AG04450 (cell line): Measurements from ENCODE around the gene ERP29. TPM values are rescaled to one million over a fixed set of nuclear protein-coding genes. Genes with fewer than 3 reads are reported as not detected.
"Not testable (repeated sequence)": the region's sequence is repeated elsewhere in the genome, so short reads cannot be mapped to it uniquely, and the experiment has no call there.

Experiments
- CTCF ChIA-PET: fragments of 300-600, 350-600 bp; formaldehyde crosslinking; extraction: SDS; loops from one replicate; lab custom pipeline; 2022; ENCODE audit warnings: antibody characterized with exemption, inconsistent platforms; lab: Charles Lee
- POLR2A ChIA-PET: fragments of 350-600 bp; formaldehyde crosslinking; extraction: SDS; loops from one replicate; lab custom pipeline; 2021; ENCODE audit warnings: antibody characterized with exemption, inconsistent platforms; lab: Yijun Ruan, JAX
- DNase-seq: peaks from one replicate; pipeline ENCODE4 v3.0.0-alpha.2; 2011; ENCODE audit warnings: low read depth, low spot score
- H3K27ac ChIP-seq: one replicate; pipeline ENCODE4 v1.5.1; 2012; ENCODE audit warnings: low read depth, low read length, control low read depth
- H3K27me3 ChIP-seq: one replicate; pipeline ENCODE4 v1.6.0; 2012; ENCODE audit warnings: low read length; ENCODE audit not compliant: control insufficient read depth, insufficient read depth
- H3K4me3 ChIP-seq: 2 replicates; pipeline ENCODE4 v1.5.1; 2011; ENCODE audit warnings: mild to moderate bottlenecking, low read depth, low read length, control low read depth
- H3K9me3 ChIP-seq: 2 replicates; pipeline ENCODE4 v1.5.1; 2012; ENCODE audit warnings: low read length; ENCODE audit not compliant: control insufficient read depth, insufficient read depth
- CTCF ChIP-seq: IDR thresholded peaks from 2 replicates; pipeline ENCODE4 v1.5.1; 2011; ENCODE audit warnings: low read depth, low read length, control low read depth, inconsistent platforms
- polyA plus RNA-seq: library from polyadenylated mRNA; depleted of rRNA; stranded (reverse); fragments of >200 nt; gene quantifications from 2 replicates; pipeline ENCODE4 v1.2.3, GENCODE V29; 2011

The ERP29 gene
- polyA plus RNA-seq, 1 experiment: 125 TPM

- no peak for DNase-seq
- CTCF ChIA-PET: no interaction called here
- POLR2A ChIA-PET: no interaction called here
- Histone ChIP-seq H3K27ac (no peak overlapping the region), H3K27me3 (no peaks in the 10 kb centered on the region), H3K9me3 (no peaks in the 10 kb centered on the region), H3K4me3 (no peak overlapping the region)
- TF ChIP-seq CTCF: no peak
Measured at GRCh38 chr12:111995782-111996480, 17.3 kb upstream of the ERP29 start.

GRCh38 chr12:111997300-111997699, 15.9 kb upstream of the ERP29 start:
- Histone ChIP-seq H3K9me3 (no peaks in the 10 kb centered on the region), H3K27ac (no peak overlapping the region), H3K4me3 (no peak overlapping the region), H3K27me3 (no peaks in the 10 kb centered on the region)
- DNase-seq: no peak
- no peak for TF ChIP-seq CTCF
- ChIA-PET CTCF (no interaction called here), POLR2A (interaction anchor here (0.7 kb wide), 1 partner anchor 15 kb away, joined by 3 read pairs; no protein-coding TSS in a partner anchor)

DNA sequence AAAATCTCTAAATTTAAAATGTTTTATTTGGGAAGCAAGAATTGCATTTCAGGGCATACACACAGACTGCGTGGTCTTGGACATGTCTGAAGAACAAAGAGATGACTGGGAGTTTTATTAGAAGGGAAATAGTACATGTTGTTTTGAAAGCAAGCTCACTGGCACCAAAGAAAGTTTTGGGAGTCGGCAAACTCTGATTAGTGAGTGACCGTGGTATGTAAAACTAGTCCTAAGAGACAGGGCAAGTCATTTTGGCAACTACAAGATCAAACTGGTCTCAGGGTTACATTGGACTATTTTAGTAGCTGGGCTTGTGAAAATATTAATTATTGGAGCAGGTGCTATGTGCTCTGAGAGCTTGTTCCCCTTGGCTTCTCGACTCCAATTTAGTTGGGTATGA, 15.2 kb upstream of the ERP29 start:
- DNase-seq: no peak
- Histone ChIP-seq H3K27me3 (no peaks in the 10 kb centered on the region), H3K27ac (no peak overlapping the region), H3K9me3 (no peaks in the 10 kb centered on the region), H3K4me3 (no peak overlapping the region)
- no peak for TF ChIP-seq CTCF
- CTCF ChIA-PET: no interaction called here
- POLR2A ChIA-PET: no interaction called here

GRCh38 chr12:111999129-111999528, 14.1 kb upstream of the ERP29 start:
- CTCF ChIA-PET, DNase-seq, H3K9me3 ChIP-seq, H3K27ac ChIP-seq, H3K4me3 ChIP-seq, H3K27me3 ChIP-seq: not testable (repeated sequence)
- POLR2A ChIA-PET: interaction anchor here (0.5 kb wide), 1 partner anchor 1565 kb away, joined by 5 read pairs; no protein-coding TSS in a partner anchor

DNA sequence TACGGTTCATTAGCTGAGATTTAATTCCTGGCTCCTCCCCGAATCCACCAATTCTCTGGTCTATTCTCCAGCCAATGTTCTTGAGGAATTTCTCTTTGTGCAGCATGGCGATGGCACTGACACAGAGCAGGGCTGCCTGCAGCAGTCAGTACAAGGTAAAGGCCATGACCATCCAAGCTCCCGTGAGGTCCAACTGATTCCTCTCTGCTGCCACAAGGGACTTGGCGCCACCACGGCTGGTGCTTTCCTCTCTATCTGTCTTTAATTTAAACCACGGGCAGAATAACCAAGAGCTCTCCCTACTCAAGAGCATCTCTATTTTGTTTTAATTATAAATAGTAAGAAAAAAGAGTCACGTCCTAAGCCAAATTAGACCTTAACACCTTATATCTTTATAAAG, 12.4 kb upstream of the ERP29 start:
- POLR2A ChIA-PET: interaction anchor here (0.6 kb wide), 1 partner anchor 138 kb away, joined by 3 read pairs; no protein-coding TSS in a partner anchor
- no peak overlapping the region for H3K27ac ChIP-seq
- CTCF ChIA-PET: interaction anchor here (1.8 to 2.3 kb wide), 2 partner anchors 12 to 55 kb away, joined by 7 to 10 read pairs; partner anchors contain the start of genes ERP29 and TMEM116
- no peaks in the 10 kb centered on the region for H3K9me3 ChIP-seq
- no peaks in the 10 kb centered on the region for H3K27me3 ChIP-seq
- no peak for DNase-seq
- TF ChIP-seq CTCF: no peak
- H3K4me3 ChIP-seq: no peak overlapping the region
